Activated naive CD8-positive, alpha-beta T cell treated with anti-CD3 and anti-CD28 coated beads, Interleukin-2, amount 50 U/mL, for 16 hours (primary cell): ENCODE results near the gene NDUFB4.
"Not testable (repeated sequence)": the region's sequence is repeated elsewhere in the genome, so short reads cannot be mapped to it uniquely, and the experiment has no call there.

Experiments
- DNase-seq: peaks from one replicate; pipeline ENCODE4 v3.0.0-alpha.2; 2020; ENCODE audit warnings: low read depth, low spot score

The NDUFB4 gene

DNA sequence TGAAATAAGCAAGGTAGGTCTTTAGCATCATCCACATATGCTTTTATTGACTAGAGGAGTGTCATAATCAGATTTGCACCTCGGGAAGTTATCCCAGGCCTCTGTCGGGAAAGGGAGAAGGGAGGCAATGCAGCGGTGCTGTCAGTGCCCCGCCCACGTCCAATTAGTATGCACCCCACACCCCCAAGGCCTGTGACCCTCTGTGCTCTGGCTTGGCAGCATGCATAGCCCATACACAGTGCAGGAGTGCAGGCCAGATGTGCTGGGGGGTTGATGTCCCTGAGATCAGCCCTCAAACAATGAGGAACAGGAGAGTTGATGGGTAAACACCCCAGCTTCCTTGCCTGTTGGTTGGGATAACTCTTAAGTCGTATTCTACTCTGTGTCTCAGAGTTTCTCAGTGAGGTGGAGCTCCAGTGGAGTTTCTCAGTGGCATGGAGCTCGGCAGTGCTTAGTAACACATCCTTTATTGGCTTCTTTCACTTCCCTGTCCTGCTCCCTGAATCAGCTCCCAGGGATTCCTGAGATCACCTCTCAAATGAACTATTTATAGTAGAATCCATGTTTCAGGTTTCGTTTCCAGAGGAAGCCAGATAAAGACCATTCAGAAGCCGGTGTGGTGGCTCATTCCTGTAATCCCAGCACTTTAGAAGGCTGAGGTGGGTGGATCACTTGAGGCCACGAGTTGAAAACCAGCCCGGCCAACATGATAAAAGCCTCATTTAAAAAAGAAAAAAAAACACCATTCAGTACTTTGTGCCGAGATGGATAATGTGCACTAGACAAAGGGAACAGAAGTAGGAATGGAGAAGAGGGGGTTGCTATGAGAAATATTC, 26.7 kb upstream of the NDUFB4 start:
- DNase-seq: no peak

DNA sequence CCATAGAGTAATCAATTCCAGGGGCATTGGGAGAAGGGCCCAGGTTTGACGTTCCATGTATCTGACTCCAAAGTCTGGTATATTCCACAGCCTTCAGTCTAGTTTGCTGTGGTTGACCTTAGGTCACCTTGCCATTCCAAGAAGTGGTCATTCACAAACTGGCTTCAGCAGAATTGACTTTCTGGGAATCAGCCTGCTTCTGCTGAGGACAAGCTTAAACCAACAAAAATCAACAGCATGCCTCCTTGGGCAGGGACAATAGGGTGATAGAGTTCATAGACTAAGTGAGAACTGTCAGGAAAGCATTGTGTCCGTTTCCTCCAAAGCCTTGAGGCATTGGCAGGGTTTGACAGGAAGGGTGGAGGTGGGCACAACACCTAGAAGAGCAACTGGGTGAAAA, 24.1 kb upstream of the NDUFB4 start:
- DNase-seq: no peak

DNA sequence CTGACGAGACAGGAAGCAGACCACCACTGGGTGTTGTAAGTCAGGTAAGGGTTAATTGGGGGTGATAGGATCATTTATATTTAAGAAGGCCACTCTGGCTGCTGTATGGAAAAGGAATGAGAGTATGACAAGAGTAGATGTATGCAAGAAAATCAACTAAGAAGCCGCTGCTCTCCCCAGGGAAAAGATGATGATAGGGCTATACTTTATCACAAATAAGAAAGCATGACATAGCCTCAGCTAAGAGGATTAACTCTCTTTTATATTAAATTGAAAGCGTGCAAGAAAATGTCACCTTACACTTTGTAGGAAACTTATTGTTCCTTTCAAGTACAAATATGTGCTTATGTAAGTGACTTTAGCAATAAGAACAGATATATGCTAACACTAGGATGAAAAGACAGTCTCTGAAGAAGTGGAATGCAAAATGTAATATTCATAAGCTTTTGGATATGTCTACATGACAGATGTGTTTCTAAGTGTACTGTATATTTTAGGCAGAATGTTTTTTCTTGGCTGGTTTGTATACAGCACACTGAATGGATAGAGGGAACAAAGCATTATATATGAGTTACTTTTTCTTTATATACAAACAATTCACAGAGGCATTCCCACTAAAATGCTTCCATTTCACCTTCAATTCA, 8.7 kb upstream of the NDUFB4 start:
- DNase-seq: no peak

DNA sequence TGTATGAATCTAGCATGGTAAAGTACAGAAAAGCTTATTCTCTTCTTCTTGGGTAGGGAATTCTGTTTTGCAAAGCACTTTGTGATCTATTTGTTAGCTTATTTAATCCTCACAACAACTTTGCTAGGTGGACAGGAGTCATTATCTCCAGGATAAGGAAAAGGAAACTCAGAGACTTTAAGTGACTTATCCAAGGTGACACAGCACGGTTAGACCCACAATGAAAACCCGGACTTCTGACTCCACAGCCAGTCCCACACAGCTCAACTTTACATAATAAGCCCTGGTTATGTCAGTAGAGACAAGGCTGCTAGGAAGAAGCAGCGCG, 384 bp upstream of the NDUFB4 start:
- no peak for DNase-seq

DNA sequence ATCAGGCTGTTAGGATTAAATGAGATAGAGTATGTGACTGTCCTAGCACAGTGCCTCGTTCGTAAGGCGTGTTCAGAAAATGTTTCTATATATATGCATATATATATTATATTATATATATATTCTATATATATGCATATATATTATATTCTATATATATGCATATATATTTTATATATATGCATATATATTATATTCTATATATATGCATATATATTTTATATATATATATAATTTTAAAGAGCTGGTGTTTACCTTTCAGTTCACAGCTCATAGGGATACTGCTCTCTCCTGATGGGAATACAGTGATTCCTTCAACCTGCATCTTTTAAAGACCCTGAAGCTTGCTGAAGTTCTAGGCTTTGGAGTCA, 702 bp downstream of the NDUFB4 start:
- no peak for DNase-seq

DNA sequence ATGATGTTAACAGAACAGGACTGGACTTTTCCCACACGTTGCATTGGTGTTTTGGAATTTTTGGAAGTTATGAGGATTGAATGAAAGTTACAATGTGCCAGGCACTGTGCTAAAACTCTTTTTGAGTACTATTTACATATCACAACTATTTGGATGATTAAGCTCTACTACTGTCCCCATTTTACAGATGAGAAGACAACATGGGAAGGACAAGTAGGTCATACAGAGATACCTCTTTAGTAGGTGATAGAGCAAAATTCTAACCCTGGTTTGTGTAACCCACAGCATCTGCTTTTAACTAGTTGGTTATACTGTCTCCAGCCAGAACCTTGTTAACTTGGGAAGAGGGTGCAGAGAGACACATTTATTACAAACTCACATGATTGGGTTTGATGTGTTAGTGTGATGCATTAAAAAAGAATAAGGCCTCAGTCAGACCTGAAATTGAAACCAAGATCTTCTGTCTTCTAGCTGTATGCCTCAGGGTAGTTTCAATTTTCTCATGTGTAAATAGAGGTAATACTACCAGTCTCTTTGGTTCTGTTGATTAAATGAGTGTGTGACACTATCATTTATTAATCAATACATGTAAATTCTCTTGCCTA, 1.4 kb downstream of the NDUFB4 start:
- DNase-seq: no peak

DNA sequence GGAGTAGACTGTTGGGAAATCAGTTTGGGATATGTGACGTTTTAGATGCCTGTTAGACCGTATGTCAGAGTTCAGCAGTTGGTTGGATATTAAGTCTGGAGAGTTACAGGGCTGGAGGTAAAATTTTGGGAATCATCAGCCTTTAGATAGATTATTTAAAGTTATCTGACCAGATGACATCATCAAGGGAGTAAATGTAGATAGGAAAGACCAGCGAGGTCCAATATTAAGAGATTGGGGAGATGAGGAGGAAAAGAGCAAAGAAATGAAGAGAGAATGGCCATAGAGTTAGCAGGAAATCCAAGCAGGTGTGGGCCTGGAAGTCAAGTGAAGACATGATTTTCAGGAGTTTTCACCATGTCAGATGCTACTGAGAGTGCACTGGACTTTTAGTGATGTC, 3.1 kb downstream of the NDUFB4 start:
- no peak for DNase-seq

DNA sequence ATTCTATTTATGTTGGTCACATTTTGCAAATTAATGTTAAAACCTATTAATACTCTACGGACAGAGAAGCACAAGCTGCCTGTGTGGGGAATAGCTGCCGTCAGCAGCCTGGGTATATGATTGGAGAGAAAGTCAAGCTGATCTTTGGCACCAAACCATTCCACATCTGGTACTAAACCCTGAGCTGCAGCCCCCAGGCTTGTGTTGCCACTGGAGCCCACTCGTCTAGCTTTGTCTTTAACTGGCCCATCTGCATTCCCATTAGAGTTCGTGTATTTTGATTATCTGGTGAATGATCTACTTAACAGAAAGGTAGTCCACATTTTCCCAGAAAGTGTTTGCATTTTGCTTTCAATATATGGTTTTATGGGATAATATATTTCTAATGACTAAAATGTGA, 5.4 kb downstream of the NDUFB4 start:
- DNase-seq: no peak

DNA sequence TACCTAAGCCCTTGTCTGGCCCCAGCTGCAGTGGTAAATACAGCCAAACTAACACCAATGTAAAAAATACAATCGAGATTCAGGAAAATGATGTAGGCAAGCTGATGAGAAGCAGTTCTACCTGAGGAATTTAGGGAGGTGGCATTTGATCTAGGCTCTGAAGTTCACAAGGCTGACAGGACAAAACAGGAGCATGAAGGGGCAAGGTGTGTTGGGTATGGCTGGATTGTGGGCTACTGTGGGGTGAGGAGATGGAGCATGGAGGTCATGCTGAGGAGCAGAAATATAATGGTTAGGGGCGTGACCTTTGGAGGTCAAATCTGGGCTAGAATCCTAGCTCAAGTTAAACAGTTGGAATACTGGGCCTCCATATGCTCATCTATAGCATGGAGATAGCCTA, 6.5 kb downstream of the NDUFB4 start:
- no peak for DNase-seq

DNA sequence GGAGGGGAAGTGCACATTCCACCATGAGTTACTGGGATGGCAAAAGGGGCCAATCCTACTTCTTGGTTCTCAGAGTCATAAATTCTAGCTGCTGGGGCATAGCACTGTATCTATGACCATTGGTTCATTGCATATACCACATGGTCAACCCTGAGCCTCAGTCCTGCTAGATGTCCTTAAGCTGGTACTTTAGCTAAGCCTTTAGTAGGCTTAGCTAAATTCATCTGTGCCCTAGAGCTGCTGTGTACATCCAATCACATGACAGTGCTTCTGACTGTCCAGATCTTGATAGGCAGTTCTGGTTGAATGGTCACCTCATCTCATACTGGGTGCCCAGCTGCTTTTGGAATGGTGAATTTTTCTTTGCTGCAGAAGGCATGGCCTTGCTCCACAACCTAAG, 8.2 kb downstream of the NDUFB4 start:
- no peak for DNase-seq

DNA sequence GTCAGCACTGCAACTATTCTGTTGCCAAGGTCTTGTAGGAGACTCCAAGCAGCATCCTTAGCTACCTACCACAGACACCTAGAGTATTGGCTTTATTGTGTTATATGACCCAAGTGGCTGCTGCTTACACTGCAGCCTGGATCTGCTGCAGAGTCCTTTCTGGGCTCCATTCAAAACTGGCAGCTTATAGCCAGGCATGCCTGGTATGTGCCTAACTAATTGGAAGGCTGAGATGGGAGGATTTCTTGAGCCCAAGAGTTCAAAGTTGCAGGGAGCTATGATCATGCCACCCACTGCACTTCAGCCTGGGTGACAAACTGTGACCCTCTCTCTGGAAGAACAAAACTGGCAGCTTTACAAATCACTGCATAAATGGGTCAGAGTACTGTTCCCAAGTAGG, 8.6 kb downstream of the NDUFB4 start:
- DNase-seq: no peak

DNA sequence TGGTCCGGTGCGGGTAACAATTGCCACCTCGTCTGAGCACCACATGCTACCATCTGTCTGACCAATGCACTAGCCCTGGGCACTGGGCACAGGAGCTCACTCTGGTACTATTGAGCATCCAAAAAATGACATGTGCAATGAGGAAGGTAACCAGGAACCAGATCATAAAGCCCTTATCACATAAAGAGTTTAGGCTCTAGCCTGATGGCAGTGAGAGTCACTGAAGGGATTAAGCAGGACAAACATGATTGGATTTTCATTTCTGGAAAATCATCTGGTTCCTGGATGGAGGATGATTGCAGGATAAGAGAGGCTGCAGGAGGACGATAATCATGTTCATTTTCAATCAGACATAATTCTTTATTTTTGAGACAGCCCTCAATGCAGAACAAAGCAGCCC, 12.4 kb downstream of the NDUFB4 start:
- DNase-seq: no peak

DNA sequence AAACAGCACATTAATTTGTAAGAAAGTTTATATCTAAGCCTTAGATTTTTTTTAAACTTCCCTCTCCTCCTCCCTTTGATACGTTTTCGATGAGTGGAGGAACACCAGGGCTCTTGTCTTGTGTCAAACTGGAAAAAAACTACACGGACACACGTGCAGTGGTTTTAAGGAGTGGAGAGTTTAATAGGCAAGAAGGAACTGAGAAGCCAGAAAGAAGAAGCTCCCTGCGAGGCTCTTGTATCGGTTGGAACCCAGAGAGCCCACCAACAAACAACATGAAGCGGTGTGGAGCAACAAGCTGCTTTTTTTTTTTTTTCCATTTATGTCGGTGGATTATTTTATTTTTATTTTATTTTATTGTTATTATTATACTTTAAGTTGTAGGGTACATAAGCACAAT, 18.6 kb downstream of the NDUFB4 start:
- no peak for DNase-seq

DNA sequence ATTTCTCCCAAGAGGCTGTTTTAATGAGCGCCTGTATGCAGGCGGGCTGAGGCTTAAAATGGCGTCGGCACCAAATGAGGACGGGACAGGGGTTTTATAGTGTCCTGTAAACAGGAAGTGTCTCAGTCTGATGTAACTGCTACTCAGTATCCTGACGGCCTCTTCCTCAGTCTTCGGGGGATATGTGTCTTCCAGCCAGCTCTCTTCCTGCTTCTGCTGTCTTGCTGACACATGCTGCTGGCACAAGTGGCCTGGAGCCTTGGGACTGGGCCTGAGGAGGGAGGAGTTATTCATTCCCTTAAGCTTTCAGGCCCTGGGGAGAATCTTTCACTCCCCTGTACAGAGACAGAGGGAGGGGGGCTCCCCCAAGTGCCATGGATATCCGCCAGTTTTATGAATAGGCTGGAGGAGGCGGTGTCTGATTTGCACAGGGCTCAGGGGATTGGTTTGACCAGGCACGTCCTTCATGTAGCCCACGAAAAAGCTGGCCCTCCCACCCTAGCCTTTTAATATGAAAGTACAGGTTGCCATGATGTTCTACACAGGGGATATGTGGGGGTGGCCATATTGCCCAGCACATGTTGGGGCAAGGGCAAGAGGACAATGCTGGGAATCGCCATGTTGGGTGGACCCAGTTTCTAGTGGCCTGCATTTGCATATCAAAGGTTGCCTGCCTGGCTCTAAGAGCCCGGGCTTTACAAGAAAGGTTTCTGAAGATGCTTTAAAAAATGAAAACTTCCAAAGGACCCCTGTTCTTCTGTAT, 19.9 kb downstream of the NDUFB4 start:
- DNase-seq: no peak

DNA sequence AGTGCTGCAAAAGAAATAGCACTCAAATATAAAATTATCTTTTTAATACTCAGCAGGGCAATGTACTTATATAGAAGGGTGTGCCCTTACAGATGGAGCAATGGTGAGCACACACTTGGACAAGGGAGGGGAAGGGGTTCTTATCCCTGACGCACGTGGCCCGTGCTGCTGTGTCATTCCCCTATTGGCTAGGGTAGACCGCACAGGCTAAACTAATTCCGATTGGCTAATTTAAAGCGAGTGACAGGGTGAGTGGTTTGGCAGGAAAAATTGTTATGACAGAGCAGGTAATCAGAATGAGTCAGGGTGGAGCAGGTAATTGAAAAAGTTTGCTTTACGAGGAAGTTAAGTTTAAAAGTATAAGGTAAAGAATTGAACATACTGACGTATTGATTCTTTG, 20.6 kb downstream of the NDUFB4 start:
- not testable (repeated sequence) for DNase-seq

DNA sequence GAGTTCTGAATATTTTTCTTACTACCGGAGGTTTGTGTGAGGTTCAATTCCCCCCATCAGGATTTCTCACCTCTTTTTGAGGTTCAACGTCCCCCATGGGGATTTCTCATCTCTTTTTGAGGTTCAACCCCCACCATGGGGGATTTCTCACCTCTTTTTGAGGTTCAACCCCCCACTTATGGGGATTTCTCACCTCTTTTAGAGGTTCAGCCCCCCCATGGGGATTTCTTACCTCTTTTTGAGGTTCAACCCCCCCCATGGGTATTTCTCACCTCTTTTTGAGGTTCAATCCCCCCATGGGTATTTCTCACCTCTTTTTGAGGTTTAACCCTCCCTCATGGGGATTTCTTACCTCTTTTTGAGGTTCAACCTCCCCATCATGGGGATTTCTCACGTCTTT, 26.3 kb downstream of the NDUFB4 start:
- DNase-seq: no peak

DNA sequence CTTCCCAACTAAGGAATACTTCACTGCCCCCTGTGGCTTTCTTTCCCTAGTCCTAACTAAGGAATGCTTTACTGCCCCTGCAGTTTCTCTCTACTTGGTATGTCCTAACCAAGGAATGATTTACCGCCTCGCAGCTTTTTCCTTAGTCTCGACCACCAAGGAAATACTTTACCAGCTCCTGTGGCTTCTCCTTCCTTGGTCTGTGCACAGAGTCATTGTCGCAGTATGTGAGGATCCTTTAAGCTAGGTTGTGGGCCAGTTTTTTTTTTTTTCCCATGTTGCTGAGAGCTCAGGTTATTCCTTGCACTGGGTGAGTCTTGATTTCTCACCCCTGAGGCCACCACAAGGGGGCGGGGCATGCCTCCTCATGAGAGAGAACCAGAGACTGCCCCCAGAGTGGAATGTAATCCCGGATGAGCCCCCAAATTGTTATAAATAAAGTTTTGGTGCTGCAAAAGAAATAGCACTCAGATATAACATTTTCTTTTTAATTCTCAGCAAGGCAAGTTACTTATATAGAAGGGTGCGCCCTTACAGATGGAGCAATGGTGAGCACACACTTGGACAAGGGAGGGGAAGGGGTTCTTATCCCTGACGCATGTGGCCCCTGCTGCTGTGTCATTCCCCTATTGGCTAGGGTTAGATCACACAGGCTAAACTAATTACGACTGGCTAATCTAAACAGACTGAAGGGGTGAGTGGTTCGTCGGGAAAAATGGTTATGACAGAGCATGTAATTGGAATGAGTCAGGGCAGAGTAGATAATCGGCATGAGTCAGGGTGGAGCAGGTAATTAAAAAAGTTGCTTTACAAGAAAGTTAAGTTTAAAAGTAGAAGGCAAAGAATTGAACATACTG, 27.0 kb downstream of the NDUFB4 start:
- no peak for DNase-seq

DNA sequence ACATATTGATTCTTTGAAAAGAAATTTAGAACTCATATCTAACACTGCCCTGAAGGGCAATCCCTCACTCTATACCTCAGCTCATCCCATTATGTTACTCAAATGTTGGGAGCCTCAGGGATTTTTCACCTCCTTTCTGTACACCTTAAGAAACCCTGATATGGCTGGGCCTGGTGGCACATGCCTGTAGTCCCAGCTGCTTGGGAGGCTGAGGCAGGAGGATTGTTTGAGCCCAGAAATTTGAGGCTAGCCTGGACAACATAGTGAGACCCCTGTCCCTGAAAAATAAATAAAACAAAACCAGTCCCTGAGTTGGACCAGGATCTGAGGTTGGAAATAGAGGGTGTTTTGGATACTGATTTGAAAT, 27.6 kb downstream of the NDUFB4 start:
- DNase-seq: no peak

DNA sequence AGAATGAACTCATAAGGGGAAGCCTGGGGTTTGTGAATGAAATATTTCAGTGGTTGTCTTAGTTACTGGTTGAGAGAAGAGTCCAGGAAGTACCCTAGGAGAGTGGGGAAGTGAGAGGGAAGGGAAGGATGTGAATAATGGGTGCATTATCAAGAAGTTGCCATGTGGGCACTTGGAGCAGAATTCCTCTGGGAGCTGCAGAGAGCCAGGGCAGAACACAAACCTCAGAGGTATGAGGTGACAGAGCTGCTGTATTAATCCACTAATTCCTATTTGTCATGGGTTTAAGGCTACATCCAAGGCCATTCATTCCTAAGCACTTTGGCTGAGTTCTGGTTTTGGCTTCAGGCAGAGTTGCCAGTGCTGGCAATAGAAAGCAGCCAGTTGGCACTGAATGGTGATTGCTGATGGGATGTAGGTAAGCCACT, 29.0 kb downstream of the NDUFB4 start:
- DNase-seq: no peak

DNA sequence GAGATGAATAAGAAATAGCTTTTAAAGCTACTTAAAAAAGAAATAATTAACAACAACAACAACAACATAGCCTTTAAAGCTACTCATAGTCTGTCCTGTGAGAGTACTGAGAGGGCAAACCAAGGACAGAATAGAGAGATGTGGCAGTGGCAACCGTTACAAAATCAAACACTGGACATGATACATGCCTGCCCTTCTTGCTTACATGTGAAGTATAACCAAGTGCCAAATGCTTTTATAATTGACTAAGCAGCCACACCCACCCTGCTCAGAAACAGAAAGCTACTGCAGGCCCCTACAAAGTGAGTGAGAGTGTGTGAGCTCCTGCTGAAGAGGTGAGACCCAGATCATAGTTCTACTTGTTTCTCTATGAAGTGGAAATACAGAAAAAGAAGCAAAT, 38.4 kb downstream of the NDUFB4 start:
- no peak for DNase-seq

DNA sequence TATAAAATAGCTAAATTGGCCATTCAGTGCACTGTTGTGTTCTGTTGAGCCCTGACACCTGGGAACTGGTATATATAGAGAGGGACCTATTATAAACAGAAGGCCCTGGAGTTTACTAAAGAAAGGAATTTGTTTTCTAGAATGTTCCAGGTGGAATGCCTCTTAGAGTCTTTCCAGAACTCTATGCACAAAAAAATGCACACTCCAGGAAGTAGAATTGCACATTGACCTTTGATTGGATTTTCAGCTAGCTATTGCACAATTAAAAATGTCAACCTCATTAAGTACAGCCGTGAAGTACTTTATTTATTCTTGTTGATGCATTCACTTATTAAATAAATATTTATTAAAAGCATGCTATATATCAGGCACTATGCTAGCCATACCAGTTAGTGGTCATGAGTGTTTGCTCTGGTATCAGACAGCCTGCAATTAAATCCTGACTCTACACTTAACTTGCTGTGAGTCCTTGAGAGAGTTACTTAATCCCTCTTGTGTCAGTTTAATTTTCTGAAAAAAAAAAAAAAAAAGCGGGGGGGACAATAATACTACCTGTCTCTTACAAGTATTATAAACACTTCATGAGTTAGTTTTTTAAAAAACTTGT, 40.8 kb downstream of the NDUFB4 start:
- no peak for DNase-seq
